ENCODE results near the gene GHSR.

The GHSR gene

DNA sequence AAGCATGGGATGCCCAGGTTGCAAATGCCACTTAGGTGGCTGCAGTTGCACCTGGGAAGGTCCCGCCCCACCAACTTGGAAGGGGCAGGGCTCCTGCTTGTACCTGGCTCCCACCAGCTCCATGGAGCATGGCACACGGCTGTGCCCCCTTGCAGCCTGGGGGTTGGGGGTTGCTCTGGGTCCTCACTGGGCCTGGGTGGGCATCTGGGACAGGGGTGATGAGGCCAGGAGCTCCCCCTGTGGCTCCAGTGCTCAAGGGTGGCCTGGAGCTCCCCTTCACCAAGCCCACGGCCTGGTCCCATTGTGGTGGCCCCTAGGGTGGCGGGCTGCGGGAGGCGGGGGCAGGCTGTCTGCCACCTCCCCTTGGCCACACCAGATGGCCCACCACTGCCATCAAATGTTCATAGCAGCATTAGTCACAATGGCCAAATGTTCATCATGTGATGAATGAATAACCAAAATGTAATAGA, 36.7 kb downstream of the GHSR start:
- H3K9me3 ChIP-seq (ENCODE audit: control insufficient read depth, insufficient read depth, low read length) = no peaks in the 10 kb centered on the region
- no peaks in the 10 kb centered on the region for H3K27me3 ChIP-seq (ENCODE audit: control insufficient read depth, low read length)
- no peaks in the 10 kb centered on the region for H3K36me3 ChIP-seq (ENCODE audit: control insufficient read depth, low read length)
- H4K20me1 ChIP-seq (ENCODE audit: control insufficient read depth, insufficient read depth, low read depth, low read length) = no peaks in the 10 kb centered on the region
- no peaks in the 10 kb centered on the region for H3K4me1 ChIP-seq (ENCODE audit: control insufficient read depth, low read length)
- H3K4me2 ChIP-seq (ENCODE audit: low read length) = no peak overlapping the region
- no peak overlapping the region for H3K27ac ChIP-seq (ENCODE audit: low read depth, low read length)
- H3K9me2 ChIP-seq (replicated peaks; ENCODE audit: control insufficient read depth, low read length) = no peaks in the 10 kb centered on the region
- no peaks in the 10 kb centered on the region for H3K79me2 ChIP-seq (ENCODE audit: control insufficient read depth, low read length)
- TF ChIP-seq, protein P1, sequence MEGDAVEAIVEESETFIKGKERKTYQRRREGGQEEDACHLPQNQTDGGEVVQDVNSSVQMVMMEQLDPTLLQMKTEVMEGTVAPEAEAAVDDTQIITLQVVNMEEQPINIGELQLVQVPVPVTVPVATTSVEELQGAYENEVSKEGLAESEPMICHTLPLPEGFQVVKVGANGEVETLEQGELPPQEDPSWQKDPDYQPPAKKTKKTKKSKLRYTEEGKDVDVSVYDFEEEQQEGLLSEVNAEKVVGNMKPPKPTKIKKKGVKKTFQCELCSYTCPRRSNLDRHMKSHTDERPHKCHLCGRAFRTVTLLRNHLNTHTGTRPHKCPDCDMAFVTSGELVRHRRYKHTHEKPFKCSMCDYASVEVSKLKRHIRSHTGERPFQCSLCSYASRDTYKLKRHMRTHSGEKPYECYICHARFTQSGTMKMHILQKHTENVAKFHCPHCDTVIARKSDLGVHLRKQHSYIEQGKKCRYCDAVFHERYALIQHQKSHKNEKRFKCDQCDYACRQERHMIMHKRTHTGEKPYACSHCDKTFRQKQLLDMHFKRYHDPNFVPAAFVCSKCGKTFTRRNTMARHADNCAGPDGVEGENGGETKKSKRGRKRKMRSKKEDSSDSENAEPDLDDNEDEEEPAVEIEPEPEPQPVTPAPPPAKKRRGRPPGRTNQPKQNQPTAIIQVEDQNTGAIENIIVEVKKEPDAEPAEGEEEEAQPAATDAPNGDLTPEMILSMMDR (IDR thresholded peaks at IDR 0.05; ENCODE audit: low read depth, low read length, poor library complexity, severe bottlenecking) = no peak
- TF ChIP-seq EZH2phosphoT487 (IDR thresholded peaks at IDR 0.05; ENCODE audit: borderline replicate concordance, low read length) = no peak
- H3K4me3 ChIP-seq (ENCODE audit: low read length) = no peak overlapping the region
- no peaks in the 10 kb centered on the region for H3F3A ChIP-seq (ENCODE audit: control insufficient read depth, insufficient read depth)

DNA sequence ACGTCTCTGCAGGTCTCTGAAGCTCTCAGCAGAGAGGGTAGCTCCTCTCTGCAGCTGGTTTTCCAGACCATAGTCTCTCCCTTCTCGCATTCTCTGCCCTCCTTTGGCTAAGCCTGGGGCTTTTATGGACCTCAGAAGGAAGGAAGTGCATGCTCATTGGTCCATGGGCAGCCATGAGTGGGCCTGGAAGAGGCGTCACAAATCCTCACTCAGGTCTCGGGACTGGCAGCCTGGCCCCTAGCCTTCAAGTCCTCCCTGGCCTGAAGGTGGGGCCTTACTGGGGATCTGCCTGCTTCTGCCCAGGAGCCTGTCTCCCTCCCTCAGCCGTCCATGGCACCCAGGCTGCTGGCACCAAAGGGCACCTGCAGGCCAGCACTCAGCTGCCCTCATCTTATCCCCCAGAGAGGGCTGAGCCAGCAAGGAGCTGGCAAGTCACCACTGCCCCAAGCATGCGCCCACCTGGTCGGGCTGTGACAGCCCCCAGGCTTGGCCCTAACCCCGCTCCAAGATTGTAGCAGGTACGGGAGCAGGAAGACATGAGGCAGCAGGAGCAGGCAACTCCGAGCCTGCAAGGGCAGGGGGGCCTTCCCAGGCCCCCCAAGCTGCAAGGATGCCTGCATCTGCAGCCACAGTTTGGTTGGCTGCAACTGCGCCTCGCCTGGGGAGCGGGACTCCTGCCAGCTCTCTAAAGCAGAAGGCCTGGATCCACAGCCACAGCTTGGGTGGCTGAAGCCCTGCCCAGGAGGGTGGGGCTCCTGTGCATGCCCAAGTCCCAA, 37.4 kb downstream of the GHSR start:
- Histone ChIP-seq H3K4me1 (ENCODE audit: control insufficient read depth, low read length) (no peaks in the 10 kb centered on the region), H3K4me3 (ENCODE audit: low read length) (no peak overlapping the region), H3K9me2 (replicated peaks; ENCODE audit: control insufficient read depth, low read length) (no peaks in the 10 kb centered on the region), H3F3A (ENCODE audit: control insufficient read depth, insufficient read depth) (no peaks in the 10 kb centered on the region), H3K9me3 (ENCODE audit: control insufficient read depth, insufficient read depth, low read length) (no peaks in the 10 kb centered on the region), H3K36me3 (ENCODE audit: control insufficient read depth, low read length) (no peaks in the 10 kb centered on the region), H3K27me3 (ENCODE audit: control insufficient read depth, low read length) (no peaks in the 10 kb centered on the region), H3K79me2 (ENCODE audit: control insufficient read depth, low read length) (no peaks in the 10 kb centered on the region), H4K20me1 (ENCODE audit: control insufficient read depth, insufficient read depth, low read depth, low read length) (no peaks in the 10 kb centered on the region), H3K4me2 (ENCODE audit: low read length) (no peak overlapping the region), H3K27ac (ENCODE audit: low read depth, low read length) (no peak overlapping the region)
- no peak for TF ChIP-seq EZH2phosphoT487 (IDR thresholded peaks at IDR 0.05; ENCODE audit: borderline replicate concordance, low read length)
- TF ChIP-seq, protein P1 (IDR thresholded peaks at IDR 0.05; ENCODE audit: low read depth, low read length, poor library complexity, severe bottlenecking) = no peak

DNA sequence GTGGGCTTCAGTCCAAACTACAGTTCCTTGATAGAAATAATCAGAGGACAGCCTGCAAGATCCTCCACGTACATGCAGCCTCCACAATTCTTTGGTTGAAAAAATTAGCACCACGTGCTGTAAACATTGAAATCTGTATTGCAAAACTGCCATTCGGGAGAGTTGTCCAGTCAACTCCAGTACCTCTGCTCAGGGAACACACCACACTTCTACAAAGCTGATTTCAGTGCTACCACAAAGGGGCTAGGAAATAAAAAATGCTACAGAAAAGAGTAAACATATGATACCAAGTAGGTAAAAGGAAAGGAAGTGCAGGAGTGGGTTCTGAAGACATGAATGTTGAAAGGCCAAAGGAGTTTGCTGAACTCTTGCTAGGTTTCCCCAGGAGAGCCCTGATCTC, 40.4 kb downstream of the GHSR start:
- Histone ChIP-seq H3K27ac (ENCODE audit: low read depth, low read length) (no peak overlapping the region), H3K9me3 (ENCODE audit: control insufficient read depth, insufficient read depth, low read length) (no peaks in the 10 kb centered on the region), H3K36me3 (ENCODE audit: control insufficient read depth, low read length) (no peaks in the 10 kb centered on the region), H4K20me1 (ENCODE audit: control insufficient read depth, insufficient read depth, low read depth, low read length) (no peaks in the 10 kb centered on the region), H3K4me3 (ENCODE audit: low read length) (no peak overlapping the region), H3K9me2 (replicated peaks; ENCODE audit: control insufficient read depth, low read length) (no peaks in the 10 kb centered on the region), H3K4me1 (ENCODE audit: control insufficient read depth, low read length) (no peaks in the 10 kb centered on the region), H3K79me2 (ENCODE audit: control insufficient read depth, low read length) (no peaks in the 10 kb centered on the region), H3K4me2 (ENCODE audit: low read length) (no peak overlapping the region), H3K27me3 (ENCODE audit: control insufficient read depth, low read length) (no peaks in the 10 kb centered on the region), H3F3A (ENCODE audit: control insufficient read depth, insufficient read depth) (no peaks in the 10 kb centered on the region)
- TF ChIP-seq, protein P1 (IDR thresholded peaks at IDR 0.05; ENCODE audit: low read depth, low read length, poor library complexity, severe bottlenecking) = no peak
- no peak for TF ChIP-seq EZH2phosphoT487 (IDR thresholded peaks at IDR 0.05; ENCODE audit: borderline replicate concordance, low read length)

Measured in DOHH2 (cell line).